Measurements from ENCODE around the gene IKZF3.

- TF ChIP-seq CTCF (IDR thresholded peaks at IDR 0.05) (no peak), POLR2AphosphoS5 (IDR thresholded peaks at IDR 0.05) (no peak)
Measured at GRCh38 chr17:39715375-39716072, 148.6 kb downstream of the IKZF3 start.
